CD4-positive, alpha-beta T cell (primary cell): ENCODE results near the gene MT3. TPM values are rescaled to one million over a fixed set of nuclear protein-coding genes. Genes with fewer than 3 reads are reported as not detected.

Experiments used
- ATAC-seq: fragments of 200-7000 bp; cut with Tn5 transposase; one replicate; pipeline ENCODE4 v1.10.0; 2022; ENCODE audit warnings: mild to moderate bottlenecking; ENCODE audit not compliant: poor library complexity
- CTCF ChIA-PET: fragments of 350-600 bp; sonication (Branson Sonifier 250); formaldehyde crosslinking; loops from one replicate; lab custom pipeline; 2021; ENCODE audit warnings: antibody characterized with exemption, inconsistent platforms; lab: Charles Lee
- POLR2A ChIA-PET: fragments of 350-600 bp; sonication (Branson Sonifier 250); formaldehyde crosslinking; loops from one replicate; lab custom pipeline; 2021; ENCODE audit warnings: antibody characterized with exemption, inconsistent platforms; lab: Charles Lee
- DNase-seq, 14 experiments: peaks; one replicate each; pipeline ENCODE4 v3.0.0-alpha.2; 2013 to 2020; ENCODE audit warnings: mixed read lengths in 2 of 14
- H3K27ac ChIP-seq, 2 donors: one replicate each; pipeline versions ENCODE4 v1.5.1 to v1.7.0; 2013; ENCODE audit warnings: low read length in 2 of 2, low read depth in 1 of 2, mild to moderate bottlenecking in 1 of 2
- H3K27me3 ChIP-seq, 2 experiments: 1 replicate in 1 of 2; 2 replicates in 1 of 2; pipeline versions ENCODE4 v1.6.1 to v1.7.0; 2013; ENCODE audit warnings: low read length in 2 of 2, control low read depth in 1 of 2, mild to moderate bottlenecking in 1 of 2, moderate library complexity in 1 of 2; ENCODE audit not compliant: insufficient read depth in 2 of 2, control insufficient read depth in 1 of 2
- H3K36me3 ChIP-seq: one replicate; pipeline ENCODE4 v1.6.1; 2013; ENCODE audit warnings: low read length, control low read depth; ENCODE audit not compliant: insufficient read depth
- H3K4me1 ChIP-seq: one replicate; pipeline ENCODE4 v1.6.1; 2013; ENCODE audit warnings: low read length, control low read depth; ENCODE audit not compliant: insufficient read depth
- H3K4me3 ChIP-seq: one replicate; pipeline ENCODE4 v1.5.1; 2013; ENCODE audit warnings: mild to moderate bottlenecking, low read length, moderate library complexity
- H3K9me3 ChIP-seq, 2 experiments: 1 replicate in 1 of 2; 2 replicates in 1 of 2; pipeline versions ENCODE4 v1.6.1 to v1.7.0; 2013; ENCODE audit warnings: low read length in 2 of 2, mild to moderate bottlenecking in 2 of 2, control low read depth in 1 of 2, moderate library complexity in 1 of 2; ENCODE audit not compliant: control insufficient read depth in 1 of 2, insufficient read depth in 1 of 2
- H3K27ac Mint-ChIP-seq: one replicate; pipeline ENCODE4 v1.8.0; 2020; ENCODE audit warnings: mixed read lengths
- H3K27me3 Mint-ChIP-seq: one replicate; pipeline ENCODE4 v1.8.0; 2021; ENCODE audit warnings: mixed read lengths
- H3K36me3 Mint-ChIP-seq: one replicate; pipeline ENCODE4 v1.8.0; 2021; ENCODE audit warnings: low read depth, mixed read lengths
- H3K4me1 Mint-ChIP-seq: one replicate; pipeline ENCODE4 v1.8.0; 2021; ENCODE audit warnings: low read depth, mixed read lengths
- H3K4me3 Mint-ChIP-seq: one replicate; pipeline ENCODE4 v1.8.0; 2020; ENCODE audit warnings: mild to moderate bottlenecking, mixed read lengths
- H3K9me3 Mint-ChIP-seq: one replicate; pipeline ENCODE4 v1.8.0; 2020; ENCODE audit warnings: mixed read lengths
- intact Hi-C, 2 experiments: fragments of 100-400 bp; cut with DNase I in 1 of 2; cut with micrococcal nuclease in 1 of 2; formaldehyde crosslinking; loops; one replicate each; pipeline versions ENCODE4 v1.15.1 to v1.9.0; 2023 to 2025; cut with DNase I, micrococcal nuclease
- total RNA-seq, 174 experiments: library from RNA in 2 of 174; stranded (reverse) in 2 of 174; gene quantifications; one replicate each; pipeline ENCODE4 v1.2.3 and lab custom pipeline; 2021 to 2026
- TF ChIP-seq, protein P1 (sequence below): fragments of 200-600 bp; IDR thresholded peaks from one replicate; pipeline ENCODE4 v1.8.0; 2022; ENCODE audit warnings: antibody characterized with exemption, mild to moderate bottlenecking

MT3 gene
- total RNA-seq, 2 experiments from 2014 or later: 0.50 TPM; not detected in 1

DNA sequence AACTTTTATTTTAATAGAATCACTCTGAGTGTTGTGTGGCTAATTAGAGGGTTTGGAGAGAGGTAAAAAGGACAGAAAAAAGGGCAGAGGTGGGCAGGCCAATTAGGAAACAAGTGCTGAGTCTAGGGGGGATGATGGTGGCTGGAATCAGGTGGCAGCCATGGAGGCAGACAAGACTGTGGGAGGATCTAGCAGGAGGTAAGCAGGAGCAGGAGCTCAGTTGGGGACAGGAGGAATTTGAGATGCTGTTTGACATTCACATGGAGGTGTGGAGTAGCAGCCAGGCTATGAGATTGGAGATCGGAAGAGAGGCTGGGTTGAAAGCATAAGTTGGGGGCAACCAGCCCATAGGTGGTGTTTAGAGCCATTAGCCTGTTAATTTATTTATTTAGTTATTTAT lies 28.2 kb upstream of the MT3 start:
- Histone ChIP-seq H3K27ac (no peak overlapping the region), H3K27me3 (peaks cover 0 to 6% of the 10 kb centered on the region in 2 experiments), H3K4me3 (no peak overlapping the region), H3K36me3 (no peaks in the 10 kb centered on the region), H3K4me1 (no peaks in the 10 kb centered on the region), H3K9me3 (no peaks in the 10 kb centered on the region)
- Mint-ChIP-seq H3K9me3 (no peaks in the 10 kb centered on the region), H3K36me3 (no peaks in the 10 kb centered on the region), H3K4me3 (no peak overlapping the region), H3K27me3 (peaks cover 13% of the 10 kb centered on the region), H3K4me1 (no peaks in the 10 kb centered on the region), H3K27ac (no peak overlapping the region)
- ATAC-seq (no peak), DNase-seq (no peak)
- intact Hi-C loops: no loop called here
- TF ChIP-seq, protein P1, sequence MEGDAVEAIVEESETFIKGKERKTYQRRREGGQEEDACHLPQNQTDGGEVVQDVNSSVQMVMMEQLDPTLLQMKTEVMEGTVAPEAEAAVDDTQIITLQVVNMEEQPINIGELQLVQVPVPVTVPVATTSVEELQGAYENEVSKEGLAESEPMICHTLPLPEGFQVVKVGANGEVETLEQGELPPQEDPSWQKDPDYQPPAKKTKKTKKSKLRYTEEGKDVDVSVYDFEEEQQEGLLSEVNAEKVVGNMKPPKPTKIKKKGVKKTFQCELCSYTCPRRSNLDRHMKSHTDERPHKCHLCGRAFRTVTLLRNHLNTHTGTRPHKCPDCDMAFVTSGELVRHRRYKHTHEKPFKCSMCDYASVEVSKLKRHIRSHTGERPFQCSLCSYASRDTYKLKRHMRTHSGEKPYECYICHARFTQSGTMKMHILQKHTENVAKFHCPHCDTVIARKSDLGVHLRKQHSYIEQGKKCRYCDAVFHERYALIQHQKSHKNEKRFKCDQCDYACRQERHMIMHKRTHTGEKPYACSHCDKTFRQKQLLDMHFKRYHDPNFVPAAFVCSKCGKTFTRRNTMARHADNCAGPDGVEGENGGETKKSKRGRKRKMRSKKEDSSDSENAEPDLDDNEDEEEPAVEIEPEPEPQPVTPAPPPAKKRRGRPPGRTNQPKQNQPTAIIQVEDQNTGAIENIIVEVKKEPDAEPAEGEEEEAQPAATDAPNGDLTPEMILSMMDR: no peak
- POLR2A ChIA-PET: no interaction called here
- CTCF ChIA-PET: no interaction called here

- peaks cover 4% of the 10 kb centered on the region for H3K27me3 Mint-ChIP-seq
- H3K27ac Mint-ChIP-seq: no peak within 1 kb of the TSS
- DNase-seq (no peak), ATAC-seq (no peak)
- intact Hi-C loops: no loop called here
- H3K4me1 ChIP-seq: no peaks in the 10 kb centered on the region
- H3K4me3 ChIP-seq: no peak within 1 kb of the TSS
- TF ChIP-seq, protein P1: no peak
- POLR2A ChIA-PET: no interaction called here
- H3K4me3 Mint-ChIP-seq: no peak within 1 kb of the TSS
- CTCF ChIA-PET: no interaction called here
- H3K27me3 ChIP-seq: peaks cover 0 to 3% of the 10 kb centered on the region in 2 experiments
- no peaks in the 10 kb centered on the region for H3K36me3 ChIP-seq
- H3K36me3 Mint-ChIP-seq: no peaks in the 10 kb centered on the region
- H3K9me3 ChIP-seq: no peaks in the 10 kb centered on the region
- H3K9me3 Mint-ChIP-seq: no peaks in the 10 kb centered on the region
- no peaks in the 10 kb centered on the region for H3K4me1 Mint-ChIP-seq
- H3K27ac ChIP-seq: no peak within 1 kb of the TSS
Observed at GRCh38 chr16:56564793-56565477, 24.4 kb upstream of the MT3 start, which contains the start of gene MT4. Gene MT4, plus strand, starts transcription at chr16:56565073. Its CDS starts 56 bp downstream, at chr16:56565129.

- Histone ChIP-seq H3K36me3 (no peaks in the 10 kb centered on the region), H3K4me1 (no peaks in the 10 kb centered on the region), H3K9me3 (peaks cover 0 to 6% of the 10 kb centered on the region in 2 experiments), H3K27ac (no peak overlapping the region), H3K4me3 (no peak overlapping the region), H3K27me3 (peaks cover 0 to 1% of the 10 kb centered on the region in 2 experiments)
- no peak for ATAC-seq
- no peaks in the 10 kb centered on the region for H3K27me3 Mint-ChIP-seq
- no peak for DNase-seq
- ChIA-PET POLR2A (no interaction called here), CTCF (no interaction called here)
- TF ChIP-seq, protein P1: no peak
- no peak overlapping the region for H3K27ac Mint-ChIP-seq
- no peaks in the 10 kb centered on the region for H3K36me3 Mint-ChIP-seq
- intact Hi-C loops: loop anchor here in 1 of 2 experiments (10.0 kb wide), 1 partner anchor 625 kb away; no protein-coding TSS in a partner anchor
- H3K4me1 Mint-ChIP-seq: no peaks in the 10 kb centered on the region
- no peak overlapping the region for H3K4me3 Mint-ChIP-seq
- no peaks in the 10 kb centered on the region for H3K9me3 Mint-ChIP-seq
Observed at GRCh38 chr16:56569971-56570370, 19.4 kb upstream of the MT3 start.
